ENCODE data around the gene NGFR.

The NGFR gene

GRCh38 chr17:49515196-49515770, 20.2 kb downstream of the NGFR start:
- no peaks in the 10 kb centered on the region for H3K36me3 ChIP-seq (ENCODE audit: low read depth)
- no peak for TF ChIP-seq CTCF (IDR thresholded peaks at IDR 0.05; ENCODE audit: poor library complexity, severe bottlenecking)
- DNase-seq (ENCODE audit: low spot score), result no peak
- H3K27me3 ChIP-seq (ENCODE audit: insufficient read depth, poor library complexity, severe bottlenecking), result no peaks in the 10 kb centered on the region
- peak; percentile 87 for ATAC-seq (ENCODE audit: low read depth)
- H3K4me1 ChIP-seq (ENCODE audit: insufficient read depth, poor library complexity, severe bottlenecking), result peaks cover 13% of the 10 kb centered on the region
- H3K9me3 ChIP-seq (ENCODE audit: severe bottlenecking), result no peaks in the 10 kb centered on the region
- no peak overlapping the region for H3K4me3 ChIP-seq (ENCODE audit: severe bottlenecking)
- peak overlapping the region; percentile 36 for H3K27ac ChIP-seq (ENCODE audit: poor library complexity, severe bottlenecking)

GRCh38 chr17:49516180-49516579, 21.1 kb downstream of the NGFR start:
- H3K27ac ChIP-seq (ENCODE audit: poor library complexity, severe bottlenecking), result no peak overlapping the region
- no peaks in the 10 kb centered on the region for H3K9me3 ChIP-seq (ENCODE audit: severe bottlenecking)
- H3K4me1 ChIP-seq (ENCODE audit: insufficient read depth, poor library complexity, severe bottlenecking), result peaks cover 13% of the 10 kb centered on the region
- TF ChIP-seq CTCF (IDR thresholded peaks at IDR 0.05; ENCODE audit: poor library complexity, severe bottlenecking), result no peak
- H3K36me3 ChIP-seq (ENCODE audit: low read depth), result no peaks in the 10 kb centered on the region
- ATAC-seq (ENCODE audit: low read depth) (no peak), DNase-seq (ENCODE audit: low spot score) (no peak)
- H3K27me3 ChIP-seq (ENCODE audit: insufficient read depth, poor library complexity, severe bottlenecking), result no peaks in the 10 kb centered on the region
- H3K4me3 ChIP-seq (ENCODE audit: severe bottlenecking), result no peak overlapping the region

- no peak for DNase-seq (ENCODE audit: low spot score)
- ATAC-seq (ENCODE audit: low read depth), result no peak
Observed at GRCh38 chr17:49518346-49519078, 23.4 kb downstream of the NGFR start.

GRCh38 chr17:49519781-49520180, 24.7 kb downstream of the NGFR start:
- ATAC-seq (ENCODE audit: low read depth) (no peak), DNase-seq (ENCODE audit: low spot score) (no peak)
- no peaks in the 10 kb centered on the region for H3K36me3 ChIP-seq (ENCODE audit: low read depth)

More at GRCh38 chr17:49518346-49519078, 23.4 kb downstream of the NGFR start:
- H3K4me3 ChIP-seq (ENCODE audit: severe bottlenecking), result no peak overlapping the region
- H3K27ac ChIP-seq (ENCODE audit: poor library complexity, severe bottlenecking), result no peak overlapping the region
- H3K9me3 ChIP-seq (ENCODE audit: severe bottlenecking), result no peaks in the 10 kb centered on the region
- no peak for TF ChIP-seq CTCF (IDR thresholded peaks at IDR 0.05; ENCODE audit: poor library complexity, severe bottlenecking)
- H3K4me1 ChIP-seq (ENCODE audit: insufficient read depth, poor library complexity, severe bottlenecking), result peaks cover 19% of the 10 kb centered on the region
- no peaks in the 10 kb centered on the region for H3K36me3 ChIP-seq (ENCODE audit: low read depth)
- no peaks in the 10 kb centered on the region for H3K27me3 ChIP-seq (ENCODE audit: insufficient read depth, poor library complexity, severe bottlenecking)

More at GRCh38 chr17:49519781-49520180, 24.7 kb downstream of the NGFR start:
- TF ChIP-seq CTCF (IDR thresholded peaks at IDR 0.05; ENCODE audit: poor library complexity, severe bottlenecking), result no peak
- H3K9me3 ChIP-seq (ENCODE audit: severe bottlenecking), result no peaks in the 10 kb centered on the region
- no peaks in the 10 kb centered on the region for H3K27me3 ChIP-seq (ENCODE audit: insufficient read depth, poor library complexity, severe bottlenecking)
- peaks cover 28% of the 10 kb centered on the region for H3K4me1 ChIP-seq (ENCODE audit: insufficient read depth, poor library complexity, severe bottlenecking)
- H3K27ac ChIP-seq (ENCODE audit: poor library complexity, severe bottlenecking), result no peak overlapping the region
- H3K4me3 ChIP-seq (ENCODE audit: severe bottlenecking), result no peak overlapping the region
